GM12878 (cell line): ENCODE results near the gene DMAC2.
"Not testable (repeated sequence)": the region's sequence is repeated elsewhere in the genome, so short reads cannot be mapped to it uniquely, and the experiment has no call there.

Source experiments
- CHD4 ChIP-seq: fragments of 200-600 bp; sonication (generic); IDR thresholded peaks from 2 replicates; pipeline ENCODE4 v1.6.1; 2016; ENCODE audit warnings: mild to moderate bottlenecking
- EGR1 ChIP-seq, 2 experiments: IDR thresholded peaks; 1 replicate in 1 of 2; 2 replicates in 1 of 2; pipeline ENCODE4 v1.6.1; 2011 to 2012; ENCODE audit warnings: low read depth in 2 of 2, low read length in 2 of 2, borderline replicate concordance in 1 of 2, mild to moderate bottlenecking in 1 of 2, moderate library complexity in 1 of 2
- FOXM1 ChIP-seq: IDR thresholded peaks from 2 replicates; pipeline ENCODE4 v1.6.1; 2012; ENCODE audit warnings: low read depth, mild to moderate bottlenecking, inconsistent platforms, low read length, moderate library complexity
- LARP7 ChIP-seq: fragments of 450-650 bp; IDR thresholded peaks from 2 replicates; pipeline ENCODE4 v1.6.1; 2017; ENCODE audit warnings: mild to moderate bottlenecking
- MXI1 ChIP-seq: fragments of 150-350 bp; IDR thresholded peaks from 2 replicates; pipeline ENCODE4 v1.6.1; 2011; ENCODE audit warnings: low read depth, mild to moderate bottlenecking, inconsistent platforms, low read length, improper control_type of control experiment
- MYC ChIP-seq: IDR thresholded peaks from 2 replicates; pipeline ENCODE4 v1.6.1; 2011; ENCODE audit warnings: mild to moderate bottlenecking, low read length, moderate library complexity, inconsistent platforms; ENCODE audit not compliant: insufficient read depth, insufficient replicate concordance, insufficient read length, severe bottlenecking
- NRF1 ChIP-seq: conservative IDR thresholded peaks from 2 replicates; pipeline ENCODE4 v1.6.1; 2011; ENCODE audit warnings: mild to moderate bottlenecking, low read depth, low read length, improper control_type of control experiment
- RAD21 ChIP-seq: IDR thresholded peaks from 2 replicates; pipeline ENCODE4 v1.6.1; 2011; ENCODE audit warnings: mild to moderate bottlenecking, low read depth, low read length, moderate library complexity; ENCODE audit not compliant: insufficient read depth
- STAT1 ChIP-seq: fragments of 450-650 bp; conservative IDR thresholded peaks from 2 replicates; pipeline ENCODE4 v1.6.1; 2014; ENCODE audit warnings: antibody characterized with exemption, mild to moderate bottlenecking
- TF ChIP-seq, protein P1 (sequence below), 3 experiments: IDR thresholded peaks in 2 of 3; conservative IDR thresholded peaks in 1 of 3; 2 replicates each; pipeline ENCODE4 v1.5.1; 2011; ENCODE audit warnings: low read depth in 3 of 3, low read length in 3 of 3, mild to moderate bottlenecking in 3 of 3, control low read depth in 2 of 3, moderate library complexity in 2 of 3, inconsistent platforms in 1 of 3, mixed read lengths in 1 of 3; ENCODE audit not compliant: control insufficient read depth in 2 of 3, insufficient read depth in 1 of 3; ENCODE audit errors: extremely low read depth in 1 of 3
- TF ChIP-seq, protein P2 (sequence below): IDR thresholded peaks from 2 replicates; pipeline ENCODE4 v1.6.1; 2011; ENCODE audit warnings: borderline replicate concordance, low read depth, mild to moderate bottlenecking, moderate library complexity, mixed read lengths, low read length; ENCODE audit not compliant: insufficient read depth; ENCODE audit errors: extremely low read length
- TF ChIP-seq, protein P3 (sequence below): IDR thresholded peaks from 2 replicates; pipeline ENCODE4 v1.6.1; 2012; ENCODE audit warnings: improper control_type of control experiment, low read depth, low read length; ENCODE audit not compliant: insufficient replicate concordance

DNA sequence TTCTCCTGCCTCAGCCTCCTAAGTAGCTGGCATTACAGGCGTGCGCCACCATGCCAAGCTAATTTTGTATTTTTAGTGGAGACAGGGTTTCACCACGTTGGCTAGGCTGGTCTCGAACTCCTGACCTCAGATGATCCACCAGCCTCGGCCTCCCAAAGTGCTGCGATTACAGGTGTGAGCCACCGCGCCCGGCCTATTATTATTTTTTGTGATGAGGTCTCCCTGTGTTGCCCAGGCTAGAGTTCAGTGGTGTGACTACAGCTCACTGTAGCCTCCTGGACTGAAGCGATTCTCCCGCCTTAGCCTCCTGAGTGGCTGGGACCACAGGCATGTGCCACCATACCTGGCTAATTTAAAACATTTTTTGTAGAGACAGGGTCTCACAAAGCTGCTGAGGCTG is 4.3 kb downstream of the DMAC2 start:
- not testable (repeated sequence) for TF ChIP-seq FOXM1; STAT1; RAD21; LARP7; CHD4; EGR1 (IDR thresholded peaks at IDR 0.05; ENCODE audit: borderline replicate concordance in 1 of 2, low read depth in 2 of 2, low read length in 2 of 2); MXI1; MYC; NRF1
- TF ChIP-seq, protein P1, sequence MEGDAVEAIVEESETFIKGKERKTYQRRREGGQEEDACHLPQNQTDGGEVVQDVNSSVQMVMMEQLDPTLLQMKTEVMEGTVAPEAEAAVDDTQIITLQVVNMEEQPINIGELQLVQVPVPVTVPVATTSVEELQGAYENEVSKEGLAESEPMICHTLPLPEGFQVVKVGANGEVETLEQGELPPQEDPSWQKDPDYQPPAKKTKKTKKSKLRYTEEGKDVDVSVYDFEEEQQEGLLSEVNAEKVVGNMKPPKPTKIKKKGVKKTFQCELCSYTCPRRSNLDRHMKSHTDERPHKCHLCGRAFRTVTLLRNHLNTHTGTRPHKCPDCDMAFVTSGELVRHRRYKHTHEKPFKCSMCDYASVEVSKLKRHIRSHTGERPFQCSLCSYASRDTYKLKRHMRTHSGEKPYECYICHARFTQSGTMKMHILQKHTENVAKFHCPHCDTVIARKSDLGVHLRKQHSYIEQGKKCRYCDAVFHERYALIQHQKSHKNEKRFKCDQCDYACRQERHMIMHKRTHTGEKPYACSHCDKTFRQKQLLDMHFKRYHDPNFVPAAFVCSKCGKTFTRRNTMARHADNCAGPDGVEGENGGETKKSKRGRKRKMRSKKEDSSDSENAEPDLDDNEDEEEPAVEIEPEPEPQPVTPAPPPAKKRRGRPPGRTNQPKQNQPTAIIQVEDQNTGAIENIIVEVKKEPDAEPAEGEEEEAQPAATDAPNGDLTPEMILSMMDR (IDR thresholded peaks at IDR 0.05 in 2 of 3, conservative IDR thresholded peaks at IDR 0.05 in 1 of 3; ENCODE audit: control insufficient read depth in 2 of 3, extremely low read depth in 1 of 3, insufficient read depth in 1 of 3, low read depth in 3 of 3, low read length in 3 of 3) = not testable (repeated sequence)
- TF ChIP-seq, protein P2, sequence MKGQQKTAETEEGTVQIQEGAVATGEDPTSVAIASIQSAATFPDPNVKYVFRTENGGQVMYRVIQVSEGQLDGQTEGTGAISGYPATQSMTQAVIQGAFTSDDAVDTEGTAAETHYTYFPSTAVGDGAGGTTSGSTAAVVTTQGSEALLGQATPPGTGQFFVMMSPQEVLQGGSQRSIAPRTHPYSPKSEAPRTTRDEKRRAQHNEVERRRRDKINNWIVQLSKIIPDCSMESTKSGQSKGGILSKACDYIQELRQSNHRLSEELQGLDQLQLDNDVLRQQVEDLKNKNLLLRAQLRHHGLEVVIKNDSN = not testable (repeated sequence)
- TF ChIP-seq, protein P3, sequence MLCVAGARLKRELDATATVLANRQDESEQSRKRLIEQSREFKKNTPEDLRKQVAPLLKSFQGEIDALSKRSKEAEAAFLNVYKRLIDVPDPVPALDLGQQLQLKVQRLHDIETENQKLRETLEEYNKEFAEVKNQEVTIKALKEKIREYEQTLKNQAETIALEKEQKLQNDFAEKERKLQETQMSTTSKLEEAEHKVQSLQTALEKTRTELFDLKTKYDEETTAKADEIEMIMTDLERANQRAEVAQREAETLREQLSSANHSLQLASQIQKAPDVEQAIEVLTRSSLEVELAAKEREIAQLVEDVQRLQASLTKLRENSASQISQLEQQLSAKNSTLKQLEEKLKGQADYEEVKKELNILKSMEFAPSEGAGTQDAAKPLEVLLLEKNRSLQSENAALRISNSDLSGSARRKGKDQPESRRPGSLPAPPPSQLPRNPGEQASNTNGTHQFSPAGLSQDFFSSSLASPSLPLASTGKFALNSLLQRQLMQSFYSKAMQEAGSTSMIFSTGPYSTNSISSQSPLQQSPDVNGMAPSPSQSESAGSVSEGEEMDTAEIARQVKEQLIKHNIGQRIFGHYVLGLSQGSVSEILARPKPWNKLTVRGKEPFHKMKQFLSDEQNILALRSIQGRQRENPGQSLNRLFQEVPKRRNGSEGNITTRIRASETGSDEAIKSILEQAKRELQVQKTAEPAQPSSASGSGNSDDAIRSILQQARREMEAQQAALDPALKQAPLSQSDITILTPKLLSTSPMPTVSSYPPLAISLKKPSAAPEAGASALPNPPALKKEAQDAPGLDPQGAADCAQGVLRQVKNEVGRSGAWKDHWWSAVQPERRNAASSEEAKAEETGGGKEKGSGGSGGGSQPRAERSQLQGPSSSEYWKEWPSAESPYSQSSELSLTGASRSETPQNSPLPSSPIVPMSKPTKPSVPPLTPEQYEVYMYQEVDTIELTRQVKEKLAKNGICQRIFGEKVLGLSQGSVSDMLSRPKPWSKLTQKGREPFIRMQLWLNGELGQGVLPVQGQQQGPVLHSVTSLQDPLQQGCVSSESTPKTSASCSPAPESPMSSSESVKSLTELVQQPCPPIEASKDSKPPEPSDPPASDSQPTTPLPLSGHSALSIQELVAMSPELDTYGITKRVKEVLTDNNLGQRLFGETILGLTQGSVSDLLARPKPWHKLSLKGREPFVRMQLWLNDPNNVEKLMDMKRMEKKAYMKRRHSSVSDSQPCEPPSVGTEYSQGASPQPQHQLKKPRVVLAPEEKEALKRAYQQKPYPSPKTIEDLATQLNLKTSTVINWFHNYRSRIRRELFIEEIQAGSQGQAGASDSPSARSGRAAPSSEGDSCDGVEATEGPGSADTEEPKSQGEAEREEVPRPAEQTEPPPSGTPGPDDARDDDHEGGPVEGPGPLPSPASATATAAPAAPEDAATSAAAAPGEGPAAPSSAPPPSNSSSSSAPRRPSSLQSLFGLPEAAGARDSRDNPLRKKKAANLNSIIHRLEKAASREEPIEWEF = not testable (repeated sequence)
